Fibroblast of skin of left quadriceps (primary cell): ENCODE measurements around the gene SLC10A7.

ENCODE experiments used
- DNase-seq, 2 experiments: peaks; one replicate each; pipeline ENCODE4 v3.0.0-alpha.2; 2013; ENCODE audit warnings: low read depth in 2 of 2

SLC10A7 gene

DNA sequence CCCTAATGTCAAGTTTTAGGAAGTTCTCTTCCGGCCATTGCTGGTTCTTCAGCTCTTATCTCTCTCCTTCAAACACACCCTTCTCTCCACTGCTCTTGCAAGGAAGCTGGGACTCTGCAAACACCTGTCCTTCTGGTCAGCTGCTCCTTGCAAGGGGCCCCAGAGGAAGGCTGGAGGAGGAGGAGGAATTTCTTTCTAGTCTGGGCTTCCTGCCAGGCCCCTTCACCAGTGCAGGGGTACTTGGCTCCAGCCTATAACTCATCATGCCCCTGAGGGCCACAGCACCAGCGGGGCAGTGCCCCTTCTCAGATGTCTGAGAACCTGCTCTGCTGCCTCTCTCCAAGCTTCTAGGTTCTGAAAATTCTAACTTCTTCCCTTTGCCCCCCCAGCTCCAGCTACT, 260.7 kb downstream of the SLC10A7 start:
- DNase-seq, result no peak

DNA sequence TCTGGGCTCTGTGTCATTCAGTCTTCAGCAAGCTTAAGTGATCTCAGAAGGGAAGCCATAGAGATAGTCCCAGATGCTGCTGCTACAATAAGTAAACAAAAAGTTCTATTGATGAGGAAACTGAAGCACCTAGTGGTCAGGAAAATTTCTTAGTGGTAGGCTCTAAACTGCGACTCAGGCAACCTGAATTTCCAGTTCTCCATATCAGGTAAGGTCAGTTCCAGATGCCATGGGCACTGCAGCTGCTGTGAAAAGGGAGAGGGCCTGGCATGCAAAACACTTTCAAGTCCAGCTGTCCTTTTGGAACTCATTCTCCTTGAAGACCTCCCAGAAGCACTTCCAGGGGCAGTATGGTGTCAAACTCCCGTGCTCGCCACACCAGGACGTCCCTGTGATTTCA, 261.2 kb downstream of the SLC10A7 start:
- DNase-seq, result no peak

DNA sequence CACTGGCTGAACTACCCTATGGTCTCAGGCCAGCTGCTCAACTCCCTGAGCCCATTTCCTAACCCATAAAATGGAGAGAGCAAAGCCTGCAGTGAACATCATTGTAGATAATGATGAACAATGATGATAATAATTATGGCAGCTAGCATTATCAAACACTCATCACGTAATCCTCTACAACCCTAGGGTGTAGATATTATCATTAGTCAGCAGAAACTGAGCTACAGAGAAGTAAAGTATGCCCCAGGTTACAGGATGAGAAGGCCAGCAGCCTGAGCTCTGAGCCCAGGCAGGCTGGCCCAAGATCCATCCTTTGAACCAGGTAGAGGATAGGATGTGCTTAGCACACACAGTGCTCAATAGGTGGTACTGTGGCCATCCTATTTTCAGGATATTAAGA, 264.2 kb downstream of the SLC10A7 start:
- DNase-seq, result no peak

DNA sequence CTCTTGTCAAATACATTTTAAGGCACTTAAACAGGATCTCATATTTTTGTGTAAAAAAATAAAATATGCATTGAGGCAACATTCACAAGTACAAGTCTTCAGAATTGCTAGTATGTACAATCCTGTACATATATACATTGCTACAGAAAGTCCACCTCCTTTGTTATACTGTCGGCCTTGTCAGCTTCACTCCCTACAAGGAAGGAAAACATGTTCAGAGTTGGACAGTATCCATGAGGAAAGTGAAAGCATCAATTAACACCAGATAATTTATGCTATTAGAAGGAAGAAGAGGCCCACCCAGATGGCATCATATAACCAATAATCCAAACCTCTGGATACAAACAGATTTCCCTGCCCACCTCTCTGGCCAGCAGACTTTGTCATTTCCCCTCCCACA, 265.4 kb downstream of the SLC10A7 start:
- DNase-seq, result no peak

DNA sequence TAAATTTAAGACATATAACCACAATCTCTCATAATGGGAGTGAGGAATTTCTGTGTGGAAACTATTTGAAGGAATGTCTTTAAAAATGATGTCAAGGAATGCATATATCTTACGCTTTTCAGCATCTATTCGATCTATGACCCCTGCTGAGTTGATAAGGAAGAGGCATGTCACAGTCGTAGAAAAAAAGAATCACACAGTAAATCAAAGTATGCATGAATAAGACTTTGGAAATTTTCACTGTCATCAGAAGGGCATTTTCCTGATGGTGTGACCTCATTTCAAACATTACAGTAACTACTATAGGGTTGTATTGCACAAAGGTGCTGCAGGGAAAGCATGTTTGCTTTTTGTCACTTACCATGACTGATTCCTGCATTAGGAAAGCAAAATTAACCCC, 265.9 kb downstream of the SLC10A7 start:
- DNase-seq, result peak; percentile 76 to 78

DNA sequence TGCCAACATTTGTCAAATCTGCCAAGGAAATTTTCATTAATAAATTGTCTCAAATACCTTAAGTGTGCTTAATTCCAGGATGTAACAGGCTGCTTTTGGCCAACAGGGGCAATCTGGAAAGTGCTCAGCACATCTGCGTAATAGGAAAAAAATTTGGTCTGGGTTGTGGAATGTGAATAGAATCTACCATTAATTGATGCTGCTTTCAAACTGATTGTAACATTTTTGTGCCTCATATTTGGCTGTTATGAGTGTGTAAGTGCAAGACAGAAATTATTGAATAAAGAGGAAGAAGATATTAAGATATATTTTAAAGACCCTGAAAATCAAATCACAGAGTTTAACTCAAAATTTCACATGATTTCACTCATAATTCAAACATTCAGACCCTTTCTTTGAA, 266.3 kb downstream of the SLC10A7 start:
- DNase-seq, result peak; percentile 42 to 52

DNA sequence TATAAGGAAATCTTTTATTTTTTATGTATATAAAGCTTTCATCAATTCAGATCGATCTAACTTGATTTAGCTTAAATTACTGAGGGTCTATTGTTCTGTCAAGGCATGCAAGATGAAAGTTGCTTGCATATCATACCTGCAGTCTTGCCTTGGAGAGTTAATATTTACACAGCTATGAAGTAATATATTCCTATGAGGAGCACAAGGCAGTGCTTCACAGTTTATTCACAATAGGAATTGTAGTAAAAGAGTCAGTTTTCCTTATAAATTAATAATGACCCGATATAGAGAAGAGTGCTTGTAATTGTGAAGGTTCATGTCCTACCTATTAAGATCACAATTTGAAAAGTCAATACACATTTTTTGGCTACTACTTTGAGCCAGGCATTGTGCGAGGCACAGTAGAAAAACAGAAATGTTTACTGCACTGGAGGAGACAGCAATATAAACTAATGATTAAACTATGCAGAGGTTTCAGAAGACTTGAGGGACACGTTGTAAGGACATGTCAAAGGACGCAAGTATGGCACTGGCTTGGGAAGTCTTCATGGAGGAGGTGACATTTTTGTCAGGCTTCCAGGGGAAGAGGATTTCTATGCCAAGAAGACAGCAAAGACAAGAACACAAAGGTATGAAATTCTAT, 268.6 kb downstream of the SLC10A7 start:
- DNase-seq, result no peak

DNA sequence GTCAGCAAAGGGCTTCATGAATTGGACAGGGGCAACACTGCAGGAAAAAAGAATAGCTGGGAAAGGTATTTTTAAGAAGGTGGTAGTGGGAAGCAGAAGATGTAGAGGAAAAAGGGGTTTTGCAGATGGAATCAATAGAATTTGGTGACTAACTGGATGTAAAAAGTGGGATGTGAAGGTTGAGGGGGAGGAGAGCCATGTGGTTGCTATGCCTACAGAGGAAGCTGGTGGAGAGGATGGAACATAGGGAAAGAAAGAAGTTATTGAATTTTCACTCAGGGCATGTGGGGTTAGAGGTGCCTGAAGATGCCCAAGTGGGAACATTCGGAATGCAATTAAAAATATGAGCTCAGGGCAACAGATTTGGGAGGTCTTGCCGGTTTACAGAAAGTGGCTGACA, 274.4 kb downstream of the SLC10A7 start:
- DNase-seq, result no peak

DNA sequence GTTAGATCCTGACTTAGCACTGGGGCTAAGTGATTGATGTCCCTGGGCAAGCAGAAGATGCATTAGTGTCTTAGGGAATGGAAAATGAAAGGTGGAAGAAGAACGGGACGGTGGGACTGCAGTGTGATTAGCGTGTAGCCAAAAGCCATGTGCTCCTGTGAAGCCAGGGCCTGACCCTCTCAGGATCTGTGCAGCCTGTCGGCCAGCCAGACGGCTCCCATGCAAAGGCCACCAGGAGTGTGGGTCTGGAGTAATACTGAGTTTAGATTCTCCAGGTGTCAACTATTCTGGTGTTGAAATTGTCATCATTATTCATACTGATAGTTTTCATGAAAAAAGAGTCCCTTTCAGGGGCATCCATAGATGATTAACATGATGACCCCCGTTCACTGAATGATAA, 275.4 kb downstream of the SLC10A7 start:
- no peak for DNase-seq

DNA sequence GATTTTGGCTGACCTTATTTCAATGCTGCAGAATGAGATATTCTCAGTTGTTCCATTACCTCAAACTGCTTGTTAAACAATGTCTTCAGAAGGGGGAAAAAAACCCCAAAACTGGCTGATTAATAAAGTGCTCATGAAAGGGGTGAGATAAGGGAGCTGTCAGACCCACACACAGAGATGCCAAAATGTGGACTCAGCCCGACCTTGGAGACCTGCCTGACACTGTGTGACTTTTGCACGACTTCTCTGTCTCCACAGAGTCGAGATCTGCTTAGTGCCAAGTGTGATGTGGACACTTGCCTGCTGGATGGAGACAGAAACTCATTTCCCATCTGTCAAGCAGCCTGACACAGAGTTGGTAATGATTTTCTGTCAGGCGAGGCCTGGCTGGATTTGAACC, 275.9 kb downstream of the SLC10A7 start:
- DNase-seq, result no peak

DNA sequence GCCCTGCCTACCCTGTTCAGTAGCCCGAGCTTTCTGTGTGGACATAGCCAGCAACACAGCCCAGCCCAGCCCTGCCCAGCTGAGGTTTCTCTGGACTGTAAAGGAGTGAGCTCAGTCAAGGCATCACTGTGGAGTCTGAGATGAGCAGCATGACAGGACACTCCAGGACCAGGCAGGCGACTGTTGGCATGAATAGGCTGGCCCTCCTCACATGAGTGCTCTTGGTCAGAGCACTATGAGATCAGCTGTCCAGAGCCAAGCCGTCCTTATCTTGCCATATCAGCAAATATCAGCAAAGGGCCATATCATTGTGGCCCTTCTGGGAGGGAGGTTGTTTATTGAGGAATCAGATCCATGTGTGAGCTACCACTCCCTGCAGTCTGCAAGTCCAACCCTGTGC, 276.5 kb downstream of the SLC10A7 start:
- no peak for DNase-seq

DNA sequence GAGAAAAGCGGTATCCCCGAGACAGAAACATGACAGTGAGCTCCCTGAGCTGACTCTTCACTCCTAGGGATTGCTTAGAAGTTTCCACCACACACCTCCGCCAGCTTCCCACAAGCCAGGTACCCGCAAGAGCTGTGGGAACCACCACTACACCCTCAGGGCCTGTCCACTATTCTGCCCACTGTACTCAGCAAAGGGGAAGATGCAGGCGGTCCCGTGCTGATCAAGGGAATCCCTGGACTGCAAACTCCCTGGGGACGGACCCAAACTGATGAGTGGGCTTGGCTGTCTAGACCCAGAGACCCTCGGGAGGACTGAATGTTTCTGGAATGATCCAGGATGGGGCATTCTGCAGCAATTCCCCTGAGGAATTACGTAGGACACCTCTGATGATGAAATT, 277.2 kb downstream of the SLC10A7 start:
- DNase-seq, result no peak

DNA sequence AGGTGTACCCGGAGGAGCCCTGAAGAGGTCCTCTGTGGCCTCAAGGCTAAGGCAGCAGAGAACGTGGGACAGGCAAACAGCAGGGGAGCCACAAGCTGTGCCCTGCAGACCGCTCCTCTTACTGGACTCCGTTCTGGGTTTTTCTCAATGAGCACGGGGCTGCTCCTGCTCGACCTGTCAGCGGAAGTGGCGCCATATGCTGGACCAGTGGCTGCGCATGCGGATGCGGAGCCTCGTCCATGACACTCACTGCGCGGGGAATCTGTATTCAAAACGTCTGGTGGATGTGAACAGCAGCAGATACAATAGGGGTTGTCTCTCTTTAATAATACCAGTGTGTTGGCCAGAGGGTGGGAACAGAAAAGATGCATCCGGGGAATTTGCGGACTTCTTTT, 277.9 kb downstream of the SLC10A7 start:
- DNase-seq, result no peak

DNA sequence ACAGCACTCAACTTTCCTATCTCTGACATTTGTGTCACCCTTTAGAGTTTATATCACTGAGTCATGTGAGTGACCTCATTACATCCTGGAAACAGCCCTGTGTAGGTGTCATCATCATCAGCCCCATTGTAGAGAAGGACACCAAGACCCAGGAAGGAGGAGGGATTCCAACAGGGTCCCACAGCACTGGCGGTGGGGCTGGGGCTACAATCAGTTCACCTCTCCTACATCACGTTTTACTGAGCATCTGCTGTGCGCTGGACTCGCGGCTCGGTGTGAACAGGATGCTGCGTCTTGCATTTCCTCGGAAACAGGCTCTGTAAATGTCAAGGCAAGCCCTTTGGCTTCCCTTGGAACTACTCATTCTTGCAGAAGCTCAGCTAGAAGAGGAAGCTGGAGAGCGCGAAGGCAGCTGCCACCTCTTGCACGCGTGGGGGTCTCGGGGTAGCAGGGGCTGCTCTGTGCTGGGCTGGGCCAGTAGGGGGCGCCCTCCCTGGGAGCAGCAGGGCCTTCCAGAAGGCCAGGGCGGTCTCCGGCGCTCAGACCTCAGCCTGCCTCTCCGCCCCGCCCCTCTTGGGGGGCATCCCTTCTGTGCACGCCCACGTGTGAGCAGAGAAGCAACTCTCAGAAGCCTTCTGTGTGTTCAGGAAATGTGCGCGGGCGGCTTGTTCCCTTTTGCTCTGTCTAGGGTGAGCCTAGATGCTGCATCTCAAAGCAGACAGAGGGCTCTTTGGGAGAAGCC, 278.4 kb downstream of the SLC10A7 start:
- no peak for DNase-seq

DNA sequence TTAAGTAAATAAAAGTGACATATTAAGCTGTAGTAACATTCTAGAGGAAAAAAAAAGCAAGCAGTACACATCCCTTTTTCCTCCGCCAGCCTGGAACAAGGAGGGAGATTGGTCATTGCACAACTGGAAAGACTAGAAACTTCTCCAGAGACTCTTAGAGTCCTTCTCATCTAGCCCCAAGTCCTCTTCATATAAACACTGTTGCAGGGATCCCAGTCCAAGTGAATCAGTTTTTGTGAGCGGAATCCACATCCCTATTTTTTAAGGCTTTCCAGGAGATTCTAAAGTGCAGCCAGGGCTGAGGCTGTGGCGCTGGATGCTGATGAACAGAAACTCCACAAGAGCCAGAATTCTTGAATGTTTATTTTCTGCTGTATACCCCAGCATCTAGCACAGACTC, 283.6 kb downstream of the SLC10A7 start:
- DNase-seq, result no peak

DNA sequence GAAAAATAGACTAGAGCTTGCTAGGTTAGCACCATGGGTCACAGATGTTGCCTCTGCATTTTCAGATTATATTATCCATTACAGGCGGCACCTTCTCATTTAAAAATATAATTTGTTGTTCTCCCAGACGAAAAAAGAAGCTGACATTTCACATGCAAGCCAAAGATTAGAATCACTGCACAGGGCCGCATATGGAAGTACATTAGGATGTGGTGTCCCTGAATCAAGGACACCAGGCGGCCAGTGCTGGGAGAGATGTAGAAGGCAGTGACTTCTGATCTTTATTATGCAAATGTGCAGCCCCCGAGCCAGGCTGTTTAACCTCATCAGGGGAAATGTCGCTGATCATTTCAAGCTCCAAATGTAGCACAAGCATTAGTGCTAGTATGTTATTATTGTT, 284.6 kb downstream of the SLC10A7 start:
- DNase-seq, result no peak

DNA sequence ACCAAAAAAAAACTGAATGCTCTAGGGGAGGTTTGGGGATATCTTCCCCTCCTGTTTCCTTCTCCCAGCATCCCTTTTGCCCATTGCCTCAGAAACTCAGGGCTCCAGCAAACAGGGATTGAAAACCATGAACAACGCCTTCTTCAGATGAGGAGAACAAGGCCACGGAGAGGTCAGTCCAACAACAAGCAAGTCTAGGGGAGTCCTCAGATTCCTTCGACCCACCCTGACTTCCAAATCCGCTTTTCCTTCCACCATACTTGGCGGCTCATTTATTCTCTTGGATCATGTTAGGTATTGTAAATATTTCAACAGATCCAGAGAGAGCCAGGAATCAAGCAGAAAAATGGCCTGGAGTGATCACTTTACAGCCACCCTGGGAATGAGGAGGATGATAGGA, 285.5 kb downstream of the SLC10A7 start:
- no peak for DNase-seq

DNA sequence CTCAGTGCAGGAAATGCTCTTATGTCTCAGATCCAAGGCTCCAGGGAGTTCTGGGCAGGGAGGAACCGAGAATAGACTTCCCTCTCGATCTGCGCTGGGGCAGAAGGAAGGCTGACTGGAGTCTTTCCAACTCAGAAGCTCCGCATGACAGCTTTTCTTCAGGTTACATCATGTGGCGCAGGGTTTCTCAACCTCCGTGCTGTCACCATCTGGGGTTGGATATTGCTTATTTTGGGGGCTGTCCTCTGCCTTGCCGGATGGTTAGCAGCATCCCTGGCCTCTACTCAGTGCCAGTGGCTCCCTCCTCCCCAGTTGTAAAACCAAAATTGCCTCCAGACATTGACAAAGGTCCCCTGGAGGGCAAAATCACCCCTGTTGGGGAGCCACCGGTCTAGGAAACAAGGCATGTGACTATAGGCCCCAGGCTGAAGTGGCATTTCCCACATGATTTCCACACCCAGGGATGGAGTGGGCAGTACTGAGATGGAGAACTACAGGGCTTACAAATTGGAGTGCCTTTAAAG, 286.0 kb downstream of the SLC10A7 start:
- no peak for DNase-seq

DNA sequence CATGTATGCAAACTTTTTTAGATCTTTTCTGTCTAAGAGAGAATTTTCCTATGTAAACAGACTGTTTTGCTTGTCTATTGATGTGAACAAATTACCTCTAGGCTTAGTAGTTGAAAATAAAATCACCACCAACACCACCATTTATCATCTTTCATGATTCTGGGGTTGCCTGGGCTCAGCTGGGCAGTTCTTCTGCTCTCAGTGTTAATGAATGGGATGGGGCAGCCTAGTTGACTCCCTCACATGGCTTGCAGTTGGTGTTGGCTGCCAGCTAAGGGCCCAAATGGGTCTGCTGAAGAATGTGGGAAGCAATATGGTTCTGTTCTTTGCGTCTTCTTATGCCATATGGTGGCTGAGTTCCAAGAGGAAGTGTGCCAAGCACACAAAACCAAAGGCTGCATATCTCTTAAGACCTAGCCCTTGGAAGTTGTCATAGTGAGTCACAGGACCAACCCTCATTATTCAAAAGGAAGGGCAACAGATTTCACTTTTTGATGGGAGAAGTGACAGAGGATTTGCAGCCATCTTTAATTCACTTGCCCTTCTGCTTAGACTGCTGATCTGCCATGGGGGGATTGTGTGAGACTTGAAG, 289.5 kb downstream of the SLC10A7 start:
- no peak for DNase-seq

DNA sequence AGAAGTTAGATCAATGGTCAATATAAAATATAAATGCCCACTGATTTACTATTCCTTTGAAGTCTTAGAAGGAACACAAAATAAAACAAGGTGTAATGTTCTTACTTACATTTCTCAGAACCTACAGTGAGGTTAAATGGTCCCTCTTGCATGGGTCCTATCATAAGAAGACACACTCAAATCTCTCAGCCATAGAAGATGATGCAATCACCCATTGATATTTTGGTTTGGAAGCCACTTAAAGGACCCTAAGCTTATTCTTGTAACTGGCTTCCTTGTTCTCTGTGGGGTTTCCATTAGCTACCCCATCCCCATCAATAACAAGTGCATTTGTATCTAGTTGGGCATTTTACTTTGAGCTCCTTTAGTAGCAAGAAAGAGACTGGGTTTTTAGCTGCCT, 292.3 kb downstream of the SLC10A7 start:
- DNase-seq, result no peak

DNA sequence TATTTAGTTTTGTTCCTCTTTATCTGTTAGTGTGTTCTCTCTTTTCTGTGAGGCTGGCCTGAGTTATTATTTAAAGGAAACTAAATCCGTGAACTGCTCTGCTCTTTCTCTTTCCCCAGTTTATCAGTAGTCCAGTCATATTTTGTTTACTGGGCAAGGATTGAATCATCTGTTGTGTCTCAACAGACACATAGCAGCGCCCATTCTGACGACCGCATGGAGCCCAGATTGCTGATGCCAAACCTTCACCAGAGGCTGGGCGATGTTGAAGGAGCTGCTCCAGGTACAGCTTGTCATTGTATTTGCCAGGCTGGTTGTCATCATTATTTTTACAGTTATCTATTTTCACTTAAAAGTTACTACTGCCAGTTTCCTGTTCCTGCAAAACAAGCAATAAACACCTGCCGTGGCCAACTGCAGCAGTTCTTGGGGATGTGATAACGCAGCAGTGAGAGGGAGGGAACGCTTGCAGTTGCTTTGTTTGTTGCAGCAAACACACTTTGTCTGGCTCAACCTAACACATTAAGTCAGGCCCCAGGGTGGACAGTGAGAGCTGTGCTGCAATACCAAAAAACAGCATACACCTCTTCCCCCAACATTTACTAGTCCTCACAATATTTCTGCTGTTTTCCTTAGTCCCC, 297.3 kb downstream of the SLC10A7 start:
- no peak for DNase-seq

DNA sequence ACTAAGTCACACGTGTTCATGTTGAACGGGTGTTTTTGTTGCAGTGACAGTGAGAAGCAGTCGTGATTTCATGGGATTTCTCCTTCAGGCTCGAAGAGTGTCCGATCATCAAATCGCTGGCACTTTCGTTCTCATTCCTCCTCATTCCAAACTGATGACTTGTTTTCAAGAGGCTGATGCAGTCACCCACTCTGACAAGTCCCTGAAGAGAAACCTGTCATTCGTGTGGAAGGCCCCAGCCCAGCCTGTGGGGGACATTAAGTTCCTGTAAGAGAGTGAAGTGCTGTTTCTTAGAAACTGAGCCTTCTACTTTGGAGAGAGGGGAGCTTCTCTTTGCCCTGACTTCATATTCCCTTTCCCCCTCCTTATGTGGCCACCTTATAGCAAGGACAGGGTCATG, 299.4 kb downstream of the SLC10A7 start:
- peak in 1 of 2 experiments; percentile 5 for DNase-seq

DNA sequence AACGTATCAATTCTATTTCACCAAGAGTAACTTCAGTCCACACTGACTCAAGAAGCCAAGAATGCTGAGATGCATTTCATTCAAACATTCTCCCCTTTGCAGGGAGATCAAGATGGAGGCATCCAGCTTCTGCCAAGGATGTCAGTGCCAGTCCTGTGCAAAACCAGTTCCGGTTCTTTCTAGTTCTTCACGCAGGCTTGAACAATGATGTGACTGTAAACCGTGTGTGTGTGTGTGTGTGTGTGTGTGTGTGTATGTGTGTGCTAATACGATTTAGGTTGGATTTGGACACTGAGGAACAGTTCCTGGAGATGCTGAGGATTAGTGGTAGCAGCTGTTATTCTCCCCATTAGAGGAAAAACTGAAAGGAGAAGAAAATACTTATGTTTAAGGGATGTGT, 307.5 kb downstream of the SLC10A7 start, which contains the start of gene REELD1:
Gene REELD1 (plus strand): TSS at position 301 of the 400 bp plus-strand sequence. CDS start 2,415 bp downstream, outside the sequence.
- DNase-seq, result no peak
